Endothelial cell of umbilical vein (primary cell): ENCODE results near the gene KDM4C. TPM values are rescaled to one million over a fixed set of nuclear protein-coding genes. Genes with fewer than 3 reads are reported as not detected.

Experiments
- BruUV-seq: library from RNA; stranded (reverse); fragments of 400-500 nt; replicated peaks from 2 replicates; lab custom pipeline; 2021; lab: Mats Ljungman, UMichigan
- CTCF ChIA-PET: fragments of 300-600, 350-600 bp; sonication (Branson Sonifier 250); formaldehyde crosslinking; loops from one replicate; lab custom pipeline; 2021; ENCODE audit warnings: antibody characterized with exemption, inconsistent platforms; lab: Charles Lee
- POLR2A ChIA-PET: fragments of 300-600, 350-600 bp; sonication (Branson Sonifier 250); formaldehyde crosslinking; loops from one replicate; lab custom pipeline; 2021; ENCODE audit warnings: antibody characterized with exemption, inconsistent platforms; lab: Charles Lee
- DNase-seq: peaks from one replicate; pipeline ENCODE4 v3.0.0-alpha.2; 2011; ENCODE audit warnings: low read depth, low spot score
- FAIRE-seq: peaks from 2 replicates; lab custom pipeline; 2011; peaks lifted over from hg19 to GRCh38; lab: Jason Lieb, UNC
- H2AFZ ChIP-seq: 2 replicates; pipeline ENCODE4 v1.6.0; 2012; ENCODE audit warnings: low read depth, low read length, control low read depth, inconsistent platforms
- H3K27ac ChIP-seq: 2 replicates; pipeline ENCODE4 v1.5.1; 2011; ENCODE audit warnings: low read depth, mild to moderate bottlenecking, control low read depth, low read length, moderate library complexity; ENCODE audit not compliant: insufficient read depth
- H3K27me3 ChIP-seq, 2 experiments: 2 replicates each; pipeline versions ENCODE4 v1.6.0 to v1.6.1; 2011; ENCODE audit warnings: low read length in 2 of 2, mixed read lengths in 1 of 2; ENCODE audit not compliant: control insufficient read depth in 2 of 2, insufficient read depth in 2 of 2
- H3K36me3 ChIP-seq, 2 experiments: 2 replicates in 1 of 2; 3 replicates in 1 of 2; pipeline ENCODE4 v1.5.1; 2011; ENCODE audit warnings: low read length in 2 of 2, mild to moderate bottlenecking in 1 of 2, moderate library complexity in 1 of 2; ENCODE audit not compliant: control insufficient read depth in 2 of 2, insufficient read depth in 2 of 2; ENCODE audit errors: extremely low read depth in 1 of 2
- H3K4me1 ChIP-seq: 3 replicates; pipeline ENCODE4 v1.5.1; 2011; ENCODE audit warnings: mild to moderate bottlenecking, low read length; ENCODE audit not compliant: control insufficient read depth, insufficient read depth; ENCODE audit errors: extremely low read depth
- H3K4me2 ChIP-seq: 2 replicates; pipeline ENCODE4 v1.6.1; 2011; ENCODE audit warnings: low read length, control low read depth, mixed read lengths; ENCODE audit not compliant: insufficient read depth
- H3K4me3 ChIP-seq, 3 experiments: fragments of 200-600 bp in 1 of 3; sonication (generic), shearing (Covaris generic) in 1 of 3; replicated peaks in 1 of 3; 2 replicates each; pipeline ENCODE4 v1.5.1; 2011 to 2016; ENCODE audit warnings: control low read depth in 3 of 3, low read length in 3 of 3, mild to moderate bottlenecking in 2 of 3, inconsistent platforms in 1 of 3, low read depth in 1 of 3, moderate library complexity in 1 of 3; ENCODE audit not compliant: insufficient read depth in 1 of 3
- H3K79me2 ChIP-seq: 2 replicates; pipeline ENCODE4 v1.6.0; 2012; ENCODE audit warnings: low read length, inconsistent platforms; ENCODE audit not compliant: control insufficient read depth, insufficient read depth
- H3K9ac ChIP-seq: replicated peaks from 2 replicates; pipeline ENCODE3; 2011; ENCODE audit warnings: low read length, control low read depth; ENCODE audit not compliant: insufficient read depth; ENCODE audit errors: extremely low read depth
- H3K9me1 ChIP-seq: replicated peaks from 3 replicates; pipeline ENCODE4 v1.6.0; 2011; ENCODE audit warnings: mild to moderate bottlenecking, low read length; ENCODE audit not compliant: control insufficient read depth, insufficient read depth; ENCODE audit errors: extremely low read depth
- H3K9me3 ChIP-seq: replicated peaks from 2 replicates; pipeline ENCODE4 v1.5.1; 2012; ENCODE audit warnings: low read length, inconsistent platforms; ENCODE audit not compliant: control insufficient read depth, insufficient read depth
- H4K20me1 ChIP-seq: replicated peaks from 2 replicates; pipeline ENCODE3; 2011; ENCODE audit warnings: mild to moderate bottlenecking, low read length; ENCODE audit not compliant: control insufficient read depth, insufficient read depth; ENCODE audit errors: extremely low read depth
- EZH2 ChIP-seq: IDR thresholded peaks from 2 replicates; pipeline ENCODE4 v1.6.1; 2012; ENCODE audit warnings: borderline replicate concordance, low read depth, mild to moderate bottlenecking, moderate library complexity, low read length, inconsistent platforms; ENCODE audit not compliant: severe bottlenecking
- FOS ChIP-seq: IDR thresholded peaks from 2 replicates; pipeline ENCODE4 v1.6.1; 2011; ENCODE audit warnings: mild to moderate bottlenecking, low read length, moderate library complexity, borderline replicate concordance; ENCODE audit not compliant: insufficient read depth
- GATA2 ChIP-seq: IDR thresholded peaks from 2 replicates; pipeline ENCODE4 v1.7.0; 2011; ENCODE audit warnings: low read depth, mild to moderate bottlenecking, moderate library complexity, mixed read lengths, low read length; ENCODE audit not compliant: insufficient read length, insufficient read depth
- JUN ChIP-seq: IDR thresholded peaks from 2 replicates; pipeline ENCODE4 v1.6.1; 2011; ENCODE audit warnings: borderline replicate concordance, low read depth; ENCODE audit not compliant: insufficient read length, insufficient read depth
- POLR2AphosphoS5 ChIP-seq: IDR thresholded peaks from 2 replicates; pipeline ENCODE4 v1.6.1; 2012; ENCODE audit warnings: low read depth, mild to moderate bottlenecking, control low read depth, low read length, moderate library complexity; ENCODE audit not compliant: insufficient read depth
- dilution Hi-C: fragments of 300-500 bp; cut with MboI; formaldehyde crosslinking; loops from one replicate; pipeline ENCODE4 v1.15.0; 2019; ENCODE audit warnings: low sequenced_read_pairs; ENCODE audit not compliant: extremely low pct_ligation_motif_present
- intact Hi-C: fragments of 100-400 bp; cut with micrococcal nuclease; formaldehyde crosslinking; loops from one replicate; pipeline ENCODE4 v1.10.0; 2022
- polyA plus RNA-seq, 4 experiments: library from polyadenylated mRNA; depleted of rRNA in 3 of 4; stranded (reverse) in 3 of 4; unstranded in 1 of 4; fragments of >200 nt; gene quantifications; 2 replicates each; pipeline versions ENCODE4 v1.2.1 to v1.2.3, GENCODE V29; 2011 to 2012; ENCODE audit warnings: missing spikeins in 1 of 4
- total RNA-seq: library from RNA; stranded (reverse); gene quantifications from 2 replicates; pipeline ENCODE4 v1.2.3, GENCODE V29; 2021

Gene KDM4C
- total and polyA plus RNA-seq, 2 donors (not counting 3 experiments of a cell fraction or from before 2014, with no cell fraction given), result 5.4 to 15.0 TPM

GRCh38 chr9:6973089-6973488 is 215.3 kb downstream of the KDM4C start:
- no peak overlapping the region for H2AFZ ChIP-seq
- no peaks in the 10 kb centered on the region for H4K20me1 ChIP-seq
- no peaks in the 10 kb centered on the region for H3K36me3 ChIP-seq
- no peak overlapping the region for H3K9ac ChIP-seq
- H3K79me2 ChIP-seq, result no peaks in the 10 kb centered on the region
- intact Hi-C loops, result no loop called here
- no TSS peak for BruUV-seq
- H3K4me3 ChIP-seq, result no peak overlapping the region
- no peaks in the 10 kb centered on the region for H3K9me3 ChIP-seq
- no peak overlapping the region for H3K27ac ChIP-seq
- no peak overlapping the region for H3K4me2 ChIP-seq
- H3K4me1 ChIP-seq, result no peaks in the 10 kb centered on the region
- H3K9me1 ChIP-seq, result no peaks in the 10 kb centered on the region
- CTCF ChIA-PET, result no interaction called here
- DNase-seq (no peak), FAIRE-seq (no peak)
- dilution Hi-C loops, result no loop called here
- POLR2A ChIA-PET, result no interaction called here
- no peak for TF ChIP-seq GATA2
- no peak for TF ChIP-seq POLR2AphosphoS5
- TF ChIP-seq FOS, result no peak
- no peak for TF ChIP-seq JUN
- H3K27me3 ChIP-seq, result no peaks in the 10 kb centered on the region

GRCh38 chr9:6973762-6974161 is 216.0 kb downstream of the KDM4C start:
- DNase-seq (no peak), FAIRE-seq (no peak)
- H3K79me2 ChIP-seq, result no peaks in the 10 kb centered on the region
- no peak overlapping the region for H3K4me3 ChIP-seq
- no peaks in the 10 kb centered on the region for H3K4me1 ChIP-seq
- intact Hi-C loops (no loop called here), dilution Hi-C loops (no loop called here)
- BruUV-seq, result no TSS peak
- H3K9me3 ChIP-seq, result no peaks in the 10 kb centered on the region
- ChIA-PET CTCF (no interaction called here), POLR2A (no interaction called here)
- H4K20me1 ChIP-seq, result no peaks in the 10 kb centered on the region
- H3K4me2 ChIP-seq, result no peak overlapping the region
- no peaks in the 10 kb centered on the region for H3K9me1 ChIP-seq
- no peak for TF ChIP-seq EZH2
- TF ChIP-seq POLR2AphosphoS5, result no peak
- H3K9ac ChIP-seq, result no peak overlapping the region
- H2AFZ ChIP-seq, result no peak overlapping the region
- H3K27me3 ChIP-seq, result no peaks in the 10 kb centered on the region
- no peak overlapping the region for H3K27ac ChIP-seq
- no peaks in the 10 kb centered on the region for H3K36me3 ChIP-seq
